GM21423 (cell line): ENCODE data around the gene GHR.

Experiments
- ATAC-seq: cut with Tn5 transposase; IDR thresholded peaks from one replicate; pipeline ENCODE4 v1.9.1; 2021; ENCODE audit warnings: mild to moderate bottlenecking, moderate library complexity; ENCODE audit not compliant: unreplicated experiment

The GHR gene

GRCh38 chr5:42515504-42515903 is 92.3 kb downstream of the GHR start:
- no peak for ATAC-seq

- no peak for ATAC-seq
Measured at GRCh38 chr5:42516282-42517042, 93.2 kb downstream of the GHR start.

GRCh38 chr5:42517164-42517563 is 93.9 kb downstream of the GHR start:
- ATAC-seq: no peak

DNA sequence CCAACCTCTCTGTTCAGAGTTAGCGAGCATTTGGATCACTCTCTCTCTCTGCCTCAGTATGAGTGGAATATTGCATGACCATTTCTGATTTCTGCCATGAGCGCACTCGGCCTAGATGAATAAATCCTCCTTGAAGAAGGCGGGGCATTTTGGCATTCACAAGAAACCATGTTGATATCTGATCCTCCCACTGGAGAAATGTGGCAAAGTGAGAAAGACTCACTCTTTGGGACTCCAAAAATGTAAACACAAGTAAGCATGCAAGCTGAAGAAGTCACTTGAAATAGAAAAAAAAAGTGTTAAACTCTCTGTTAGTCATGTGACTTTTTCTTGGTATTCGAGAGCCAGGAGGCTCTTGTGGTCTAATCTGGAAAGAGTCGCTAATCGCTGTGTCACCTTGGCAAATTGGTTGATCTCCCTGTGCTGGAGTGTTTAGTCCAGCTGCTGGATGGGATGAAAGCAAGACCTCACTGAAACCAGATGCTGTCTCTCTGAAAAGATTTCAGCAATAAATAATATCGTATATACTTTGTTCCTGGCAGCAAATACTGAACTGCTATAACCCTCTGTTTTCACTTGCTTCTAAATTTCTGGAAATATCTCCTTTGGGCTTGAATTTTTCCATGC is 95.5 kb downstream of the GHR start:
- ATAC-seq: no peak

DNA sequence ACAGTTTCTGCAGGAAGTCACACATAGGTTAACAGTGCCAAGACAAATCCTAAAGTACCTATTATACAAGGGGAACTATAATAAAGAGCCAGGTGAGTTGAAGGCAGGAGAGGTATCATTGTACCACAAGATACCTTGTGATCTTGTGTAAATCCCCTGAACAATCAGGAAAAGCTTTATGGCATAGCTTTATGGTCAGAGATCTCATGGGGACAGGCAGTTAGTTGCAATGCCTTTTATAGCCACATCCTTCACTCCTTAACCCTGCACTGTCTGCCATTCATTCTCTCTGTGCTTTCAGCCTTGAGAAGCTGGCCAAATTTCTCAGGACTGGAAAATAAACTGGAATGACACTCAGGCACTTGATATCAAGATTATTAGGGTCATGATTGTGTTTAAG is 97.0 kb downstream of the GHR start:
- ATAC-seq: no peak

GRCh38 chr5:42520957-42521356 is 97.7 kb downstream of the GHR start:
- no peak for ATAC-seq

DNA sequence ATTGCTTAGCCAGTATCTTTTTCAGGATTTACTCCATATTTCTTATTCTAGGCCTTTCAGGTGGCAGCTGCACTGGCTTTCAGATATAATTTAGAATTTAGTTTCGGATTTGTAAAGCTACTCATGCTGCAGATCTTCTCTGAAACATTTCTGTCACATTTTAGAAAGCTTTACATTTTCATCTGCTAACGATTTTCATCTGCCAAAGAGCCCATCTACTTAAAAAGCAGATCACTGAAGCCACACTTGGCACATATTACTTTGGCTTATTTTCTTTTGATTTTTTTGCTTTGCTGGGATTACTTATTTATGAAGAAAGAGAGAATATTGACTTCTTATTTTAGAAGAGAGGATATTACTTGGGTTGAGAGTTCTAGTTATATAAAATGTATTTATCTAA is 98.2 kb downstream of the GHR start:
- no peak for ATAC-seq

- no peak for ATAC-seq
Measured at GRCh38 chr5:42522783-42523182, 99.5 kb downstream of the GHR start.

- ATAC-seq: no peak
Measured at GRCh38 chr5:42526179-42526578, 102.9 kb downstream of the GHR start.

DNA sequence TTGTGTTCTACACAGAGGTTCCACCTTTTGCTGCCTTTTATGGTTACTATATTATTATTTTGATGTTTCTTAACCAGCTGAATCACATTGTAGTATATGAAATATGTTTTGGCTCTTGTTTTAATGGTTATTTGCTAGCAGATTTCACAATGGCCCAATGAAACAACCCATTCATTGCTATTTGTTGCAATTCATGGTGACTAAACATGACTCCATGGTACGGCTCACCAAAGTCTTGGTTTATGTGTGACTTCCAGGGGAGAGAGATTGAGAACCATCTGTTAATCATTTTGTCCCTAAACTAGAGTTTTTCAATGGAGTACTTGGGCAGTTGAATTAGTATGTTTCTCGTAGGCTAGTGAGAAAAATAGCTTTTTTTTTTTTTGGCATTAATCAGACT is 108.4 kb downstream of the GHR start:
- ATAC-seq: no peak

GRCh38 chr5:42542106-42542505 is 118.9 kb downstream of the GHR start:
- ATAC-seq: no peak

DNA sequence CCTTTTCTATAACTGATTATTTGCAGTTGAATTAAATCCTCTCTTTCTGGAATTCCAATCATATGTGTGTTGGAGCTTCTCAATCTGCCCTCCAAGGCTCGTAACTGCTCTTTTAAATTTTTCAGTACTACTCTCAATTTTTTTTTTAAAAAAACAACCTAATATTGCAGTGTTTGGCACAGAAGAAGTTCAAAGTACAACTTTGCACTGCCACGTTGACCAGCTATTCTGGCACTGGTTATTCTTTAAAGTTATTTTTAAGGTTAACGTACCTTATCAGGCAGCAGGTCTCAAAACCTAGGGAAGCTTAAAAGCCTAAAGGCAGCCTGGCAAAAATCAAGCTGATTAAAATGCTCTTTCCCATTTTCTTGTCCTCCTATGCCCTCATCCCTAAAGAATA is 120.5 kb downstream of the GHR start:
- no peak for ATAC-seq

DNA sequence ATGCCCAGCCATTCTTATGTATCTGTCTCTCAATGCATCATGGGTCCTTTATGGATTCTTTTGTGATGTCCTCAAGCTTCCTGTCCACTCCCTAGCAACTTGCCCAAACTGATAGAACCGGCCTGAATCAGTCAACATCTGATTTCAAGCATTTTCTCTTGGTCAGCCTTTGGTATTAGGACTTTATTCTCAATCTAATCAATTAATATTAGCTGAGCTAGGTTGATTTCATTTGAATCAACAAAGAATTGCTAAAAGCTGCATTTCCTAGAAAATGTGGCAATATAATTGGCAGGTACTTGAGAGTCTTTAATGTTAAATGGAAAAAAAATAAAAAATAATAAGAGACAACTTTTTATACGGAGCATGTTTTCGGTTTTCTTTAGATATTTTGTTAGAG is 121.8 kb downstream of the GHR start:
- no peak for ATAC-seq

DNA sequence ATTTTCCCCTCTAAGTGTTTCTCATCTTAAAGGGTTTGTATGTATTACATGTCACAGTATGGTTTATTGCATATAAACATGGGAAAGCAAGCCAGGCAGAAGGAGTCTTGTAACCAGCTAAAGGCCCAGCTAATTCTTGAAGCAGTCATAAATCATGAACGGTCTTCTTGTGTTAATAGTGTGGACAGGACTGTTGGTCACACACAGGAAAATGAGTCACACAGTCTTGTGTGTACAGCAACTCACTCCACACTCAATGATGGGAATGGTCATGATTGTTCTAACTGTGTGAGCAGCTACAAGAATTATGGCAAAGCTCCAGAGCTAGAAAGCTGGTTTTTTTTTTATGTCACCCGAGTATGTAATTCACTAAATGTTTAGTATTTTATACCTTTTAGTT is 123.9 kb downstream of the GHR start:
- no peak for ATAC-seq

GRCh38 chr5:42547894-42548293 is 124.7 kb downstream of the GHR start:
- no peak for ATAC-seq

DNA sequence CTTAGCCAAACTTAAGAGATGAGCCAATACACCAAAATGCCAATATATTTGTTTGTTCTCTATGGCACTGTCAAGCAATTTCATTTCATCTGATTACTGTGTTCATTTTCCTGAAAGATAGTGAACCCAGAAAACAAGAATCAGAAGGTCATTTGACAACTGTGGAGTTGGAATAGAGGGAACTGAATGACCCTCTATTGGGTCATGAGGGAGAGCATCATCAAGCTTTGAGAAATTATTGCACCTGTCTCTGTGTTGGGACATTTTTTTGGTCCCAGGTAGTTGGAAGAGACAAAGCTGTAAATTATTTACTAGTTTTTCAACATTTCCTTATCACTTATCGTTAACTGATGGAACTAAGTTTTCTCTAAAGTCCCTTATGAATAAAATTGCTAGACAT is 129.4 kb downstream of the GHR start:
- ATAC-seq: no peak

DNA sequence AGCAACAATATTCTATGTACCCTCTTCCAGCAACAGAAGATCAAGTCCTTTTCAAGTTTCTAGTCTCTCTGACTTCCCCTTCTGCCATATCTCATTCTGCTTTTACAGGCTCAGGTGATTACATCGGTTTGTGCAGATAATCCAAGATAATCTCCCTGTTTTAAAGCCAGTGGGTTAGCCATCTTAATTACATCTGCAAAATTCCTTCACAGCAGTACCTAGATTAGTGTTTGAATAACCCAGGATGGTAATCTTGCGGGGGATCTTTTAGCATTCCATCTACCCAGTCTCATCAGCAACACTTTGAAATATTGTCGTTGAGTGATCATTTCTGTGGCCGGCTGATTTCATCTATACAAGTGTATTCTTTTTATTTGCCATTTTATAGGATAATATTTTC is 130.2 kb downstream of the GHR start:
- no peak for ATAC-seq

DNA sequence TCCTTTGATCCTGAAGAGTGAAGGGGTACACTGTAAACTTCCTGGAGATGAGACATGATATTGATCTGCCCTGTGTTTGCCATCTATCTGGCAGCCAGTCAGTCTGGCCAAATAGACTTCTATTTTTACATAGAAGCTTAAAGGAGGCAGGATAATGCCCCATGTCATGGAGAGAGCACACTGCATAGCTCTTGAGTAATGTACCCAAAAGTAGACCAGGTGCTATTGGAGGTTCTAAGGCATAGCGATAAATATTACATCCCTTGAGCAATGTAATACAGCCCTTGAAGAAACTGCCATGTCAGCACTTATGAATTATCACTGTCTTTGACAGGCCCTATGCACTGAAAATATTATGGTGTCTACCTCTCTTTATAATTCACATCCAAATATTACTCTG is 131.8 kb downstream of the GHR start:
- no peak for ATAC-seq

DNA sequence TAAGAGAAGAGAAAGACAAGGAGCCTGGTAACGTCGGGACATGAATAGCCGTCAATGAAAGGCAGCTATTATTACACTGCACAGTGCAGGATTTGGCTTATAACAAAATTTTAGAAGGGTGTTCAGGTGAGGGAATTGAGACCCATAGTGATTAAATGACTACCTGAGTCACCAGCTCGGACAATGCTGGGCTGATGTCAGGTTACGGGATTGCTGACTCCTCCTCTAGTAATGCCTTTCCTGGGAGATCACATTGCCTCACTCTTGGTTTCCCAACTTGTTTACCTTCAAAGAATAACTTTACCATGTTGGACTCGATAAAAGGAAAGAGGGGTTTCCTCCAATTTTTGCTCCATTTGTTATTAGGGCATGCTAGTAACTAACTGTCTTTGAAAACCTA is 132.6 kb downstream of the GHR start:
- ATAC-seq: no peak

DNA sequence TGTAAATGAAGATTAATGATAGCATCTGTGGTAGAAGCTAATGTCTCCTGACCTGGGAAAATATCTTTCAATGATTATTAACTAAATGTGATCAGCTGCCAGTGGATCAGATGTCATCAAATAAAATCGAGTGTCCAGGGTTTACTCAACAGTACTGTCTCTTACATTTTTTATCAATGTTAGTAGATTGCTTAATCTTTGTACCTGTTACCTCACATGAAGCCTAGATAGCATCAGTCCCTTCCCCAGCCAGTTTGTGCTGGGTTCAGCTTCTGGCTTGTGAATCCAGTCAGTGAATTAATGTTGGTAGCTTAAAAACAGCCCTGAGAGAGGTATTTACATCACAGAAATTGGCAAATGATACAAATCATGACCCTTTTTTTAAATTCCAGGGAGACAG is 134.4 kb downstream of the GHR start:
- no peak for ATAC-seq

- ATAC-seq: no peak
Measured at GRCh38 chr5:42561656-42562055, 138.4 kb downstream of the GHR start.

GRCh38 chr5:42564689-42565356 is 141.6 kb downstream of the GHR start:
- no peak for ATAC-seq
